ENCODE data around the gene CD200R1L. TPM values are rescaled to one million over a fixed set of nuclear protein-coding genes. Genes with fewer than 3 reads are reported as not detected.

Gene CD200R1L
- total and polyA plus RNA-seq, 9 of the 15 experiments (the other 6 are each of a cell fraction or from before 2014, with no cell fraction given): not detected

GRCh38 chr3:112813723-112814171 is 32.9 kb downstream of the CD200R1L start (continued):
- TF ChIP-seq ZMIZ1 (IDR thresholded peaks at IDR 0.05; ENCODE audit: low read depth in 2 of 2, low read length in 2 of 2): no peak
- peak; percentile 46; the same call in 1 of the 2 replicates for TF ChIP-seq TEAD4 (IDR thresholded peaks at IDR 0.05; ENCODE audit: low read length)
- TF ChIP-seq TEAD4 (CRISPR knock-in tag; IDR thresholded peaks at IDR 0.05; ENCODE audit: borderline replicate concordance): no peak
- no peak for TF ChIP-seq NFE2L1 (tag; IDR thresholded peaks at IDR 0.05; ENCODE audit: borderline replicate concordance, low read depth)
- no peak for TF ChIP-seq MCM7 (IDR thresholded peaks at IDR 0.05)
- no peak for TF ChIP-seq GABPB2 (CRISPR knock-in tag; conservative IDR thresholded peaks at IDR 0.05)
- TF ChIP-seq MTA3 (IDR thresholded peaks at IDR 0.05; ENCODE audit: borderline replicate concordance): 0 out of 2 replicates have a peak, but pooled peaks have one; percentile 13
- no peak for TF ChIP-seq ZNF57 (CRISPR knock-in tag; IDR thresholded peaks at IDR 0.05)
- TF ChIP-seq ELF1 (tag; IDR thresholded peaks at IDR 0.05): no peak; the same call in 1 of the 2 replicates
- 0 out of 2 replicates have a peak, but pooled peaks have one; percentile 4 for TF ChIP-seq CC2D1A (IDR thresholded peaks at IDR 0.05)
- no peak for TF ChIP-seq BCLAF1 (IDR thresholded peaks at IDR 0.05; ENCODE audit: borderline replicate concordance in 1 of 2, control insufficient read depth in 1 of 2, low read depth in 2 of 2, low read length in 1 of 2)
- TF ChIP-seq ARID1B (IDR thresholded peaks at IDR 0.05): 0 out of 2 replicates have a peak, but pooled peaks have one; percentile 7
